NCI-H226 (cell line): ENCODE data around the gene FBLIM1.
A peak's percentile ranks its signal among the peaks of the same experiment; 100 is the strongest.

Experiments
- DNase-seq: peaks from one replicate; pipeline ENCODE4 v3.0.0-alpha.2; 2015

Gene FBLIM1

DNA sequence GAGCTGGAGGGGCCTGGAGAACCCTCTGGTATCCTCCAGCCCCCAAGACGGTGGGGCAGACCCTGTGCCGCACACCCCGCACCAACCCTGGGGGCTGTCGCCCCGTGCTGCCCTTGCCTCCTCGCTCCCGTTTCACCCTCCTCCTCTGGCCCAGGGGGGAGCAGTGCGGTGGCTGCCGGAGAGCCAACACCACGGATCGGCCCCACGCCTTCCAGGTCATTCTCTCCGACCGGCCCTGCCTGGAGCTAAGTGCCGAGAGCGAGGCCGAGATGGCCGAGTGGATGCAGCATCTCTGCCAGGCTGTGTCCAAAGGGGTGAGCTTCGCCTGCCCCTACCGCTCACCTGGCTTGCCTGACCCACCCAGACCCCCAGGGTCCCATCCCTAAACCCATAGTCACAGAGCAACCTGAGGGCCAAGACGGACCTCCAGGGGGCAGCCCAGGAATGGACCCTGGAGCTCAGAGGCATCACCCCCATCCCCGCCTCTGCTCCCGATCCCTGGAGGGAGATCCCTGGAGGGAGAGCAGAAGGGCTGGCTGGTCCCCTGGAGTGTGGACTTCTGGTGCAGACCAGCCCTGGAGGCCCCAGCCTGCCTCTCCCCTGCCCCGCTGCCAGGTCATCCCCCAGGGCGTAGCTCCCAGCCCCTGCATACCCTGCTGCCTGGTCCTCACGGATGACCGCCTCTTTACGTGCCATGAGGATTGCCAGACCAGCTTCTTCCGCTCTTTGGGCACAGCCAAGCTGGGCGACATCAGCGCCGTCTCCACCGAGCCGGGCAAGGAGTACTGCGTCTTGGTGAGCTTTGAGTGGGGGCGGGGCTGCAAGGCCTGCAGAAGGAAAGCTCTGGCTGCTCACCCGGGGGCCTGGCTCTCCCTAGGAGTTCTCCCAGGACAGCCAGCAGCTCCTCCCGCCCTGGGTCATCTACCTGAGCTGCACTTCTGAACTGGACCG, 26.6 kb upstream of the FBLIM1 start:
- DNase-seq: no peak

DNA sequence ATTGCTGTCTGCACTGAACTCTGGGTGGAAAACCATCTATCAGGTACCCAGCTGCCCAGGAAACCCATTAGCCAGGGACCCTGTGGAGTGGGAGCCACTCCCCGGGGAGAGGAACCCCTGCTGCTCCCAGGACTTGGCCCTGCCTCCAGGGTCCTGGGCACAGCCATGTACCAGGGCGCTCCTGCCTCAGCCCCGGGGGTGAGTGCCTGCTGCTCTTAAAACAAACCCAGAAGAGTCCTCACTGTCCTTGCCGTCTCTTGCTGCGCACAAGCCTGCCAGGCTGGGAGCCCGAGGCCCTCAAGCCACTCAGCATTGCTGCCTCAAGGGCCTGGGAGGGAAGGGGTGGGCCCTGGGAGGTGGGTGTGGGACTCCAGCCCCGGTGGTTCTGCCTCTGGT, 25.9 kb upstream of the FBLIM1 start:
- no peak for DNase-seq

DNA sequence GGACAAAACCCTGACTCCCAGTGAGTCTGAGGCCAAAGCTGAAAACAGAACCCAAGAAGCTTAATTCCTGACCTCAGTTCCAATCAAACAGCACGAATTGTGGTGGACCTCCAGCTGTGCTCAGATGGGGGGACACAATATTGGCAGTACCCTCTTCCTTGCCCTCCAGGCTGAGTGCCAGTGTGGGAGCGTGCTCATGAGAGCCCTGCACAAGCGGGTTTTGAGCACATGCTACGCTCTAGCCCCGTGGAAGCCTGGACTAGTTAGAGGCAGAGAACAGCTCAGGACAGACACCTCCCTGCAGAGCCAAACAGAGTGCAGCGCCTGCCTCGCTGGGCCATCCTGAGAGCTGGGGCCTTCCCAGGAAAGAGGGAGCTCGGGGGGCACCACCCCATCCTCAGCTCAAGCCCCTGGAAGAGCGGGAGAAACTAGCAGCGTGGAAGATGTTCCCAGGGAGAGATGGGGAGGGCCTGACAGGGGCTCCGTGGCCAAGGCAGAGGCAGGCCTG, 25.3 kb upstream of the FBLIM1 start:
- no peak for DNase-seq

DNA sequence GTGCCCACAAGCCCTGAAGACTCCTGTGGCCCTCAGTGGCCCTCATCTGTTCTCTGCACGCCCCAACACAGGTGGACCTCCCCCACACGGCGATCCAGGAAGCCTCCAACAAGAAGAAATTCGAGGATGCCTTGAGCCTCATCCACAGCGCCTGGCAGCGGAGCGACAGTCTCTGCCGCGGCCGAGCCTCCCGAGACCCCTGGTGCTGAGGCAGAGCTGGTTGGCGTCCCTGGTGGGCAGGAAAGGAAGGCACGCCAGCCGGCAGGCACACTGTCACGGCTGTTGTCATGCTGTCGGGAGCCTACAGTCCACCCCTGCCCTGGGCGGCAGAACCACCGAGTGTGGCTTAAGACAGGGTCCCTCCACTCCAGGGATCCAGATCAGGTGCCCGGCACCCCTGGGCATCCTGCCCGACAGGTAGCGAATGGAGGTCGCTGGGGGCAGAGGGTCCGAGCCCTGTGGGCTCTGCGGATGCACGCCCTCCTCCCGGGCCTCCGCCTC, 24.8 kb upstream of the FBLIM1 start:
- DNase-seq: no peak

DNA sequence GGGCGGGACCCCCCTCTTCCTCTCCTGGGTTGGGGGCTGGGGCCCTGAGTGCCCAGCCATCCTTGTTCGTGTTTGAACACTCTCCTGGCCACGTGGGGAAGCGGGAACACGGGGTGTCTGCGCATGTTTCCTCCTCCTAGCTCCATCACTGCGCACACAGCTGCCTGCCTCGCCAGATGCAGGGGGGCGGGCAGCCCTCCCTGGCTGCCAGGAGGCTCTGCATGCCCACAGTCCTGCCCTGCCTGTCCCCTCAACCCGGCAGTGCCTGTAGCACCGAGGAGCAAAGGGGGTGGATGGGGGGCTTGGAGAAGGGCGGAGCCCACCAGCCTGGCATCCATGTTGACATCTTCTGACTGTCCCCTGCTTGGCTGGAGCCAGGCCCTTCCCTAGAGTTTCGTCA, 24.3 kb upstream of the FBLIM1 start:
- no peak for DNase-seq

DNA sequence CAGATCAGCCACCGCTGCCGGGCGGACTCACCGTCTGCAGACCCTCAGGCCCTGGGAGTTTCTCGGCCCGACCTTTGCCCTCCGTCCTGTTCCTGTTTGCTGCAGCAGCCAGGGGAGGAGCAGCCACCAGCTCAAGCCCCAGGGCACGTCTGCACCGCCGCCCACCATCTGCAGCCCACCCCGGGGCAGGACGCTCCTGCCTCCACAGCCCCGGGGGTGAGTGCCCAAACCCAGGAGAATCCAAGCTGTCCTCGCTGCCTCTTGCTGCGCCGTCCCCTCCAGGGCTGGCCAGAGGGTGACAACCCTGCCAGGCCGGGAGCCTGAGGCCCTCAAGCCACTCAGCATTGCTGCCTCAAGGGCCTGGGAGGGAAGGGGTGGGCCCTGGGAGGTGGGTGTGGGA, 23.7 kb upstream of the FBLIM1 start:
- no peak for DNase-seq

DNA sequence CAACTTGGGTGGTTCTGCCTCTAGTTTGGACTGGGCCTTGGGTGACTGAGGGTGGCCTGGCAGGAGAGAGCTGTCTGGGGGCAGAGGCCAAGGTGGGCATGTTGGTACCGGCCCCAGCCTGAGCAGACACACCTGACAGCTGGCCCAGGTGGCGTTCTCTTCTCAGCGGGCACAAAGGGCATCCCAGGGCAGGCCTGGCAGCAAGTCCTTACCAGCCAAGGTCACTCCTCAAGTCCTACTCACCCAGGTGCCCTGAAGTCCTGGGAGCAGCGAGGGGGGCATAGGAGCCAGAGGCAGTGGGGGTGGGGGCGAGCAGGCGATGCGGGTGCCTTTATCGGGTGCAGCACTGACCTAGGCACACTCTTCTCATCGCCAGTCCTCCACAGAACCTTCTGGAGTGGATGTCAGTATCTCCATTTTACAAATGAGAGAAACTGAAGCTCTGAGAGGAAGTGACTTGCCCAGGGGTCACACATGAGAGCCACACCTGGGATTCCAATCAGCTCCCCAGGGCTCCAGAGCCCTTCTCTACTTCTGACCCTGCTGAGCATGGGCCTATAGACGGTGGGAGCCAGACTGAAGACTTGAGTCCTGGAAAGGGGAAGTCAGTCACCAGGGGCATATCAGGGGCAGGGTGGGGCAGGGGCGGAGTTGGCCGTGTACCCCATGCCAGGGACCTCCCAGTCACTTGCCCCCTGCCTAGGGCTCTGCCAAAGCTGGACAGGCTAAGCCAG, 23.1 kb upstream of the FBLIM1 start:
- DNase-seq: no peak

DNA sequence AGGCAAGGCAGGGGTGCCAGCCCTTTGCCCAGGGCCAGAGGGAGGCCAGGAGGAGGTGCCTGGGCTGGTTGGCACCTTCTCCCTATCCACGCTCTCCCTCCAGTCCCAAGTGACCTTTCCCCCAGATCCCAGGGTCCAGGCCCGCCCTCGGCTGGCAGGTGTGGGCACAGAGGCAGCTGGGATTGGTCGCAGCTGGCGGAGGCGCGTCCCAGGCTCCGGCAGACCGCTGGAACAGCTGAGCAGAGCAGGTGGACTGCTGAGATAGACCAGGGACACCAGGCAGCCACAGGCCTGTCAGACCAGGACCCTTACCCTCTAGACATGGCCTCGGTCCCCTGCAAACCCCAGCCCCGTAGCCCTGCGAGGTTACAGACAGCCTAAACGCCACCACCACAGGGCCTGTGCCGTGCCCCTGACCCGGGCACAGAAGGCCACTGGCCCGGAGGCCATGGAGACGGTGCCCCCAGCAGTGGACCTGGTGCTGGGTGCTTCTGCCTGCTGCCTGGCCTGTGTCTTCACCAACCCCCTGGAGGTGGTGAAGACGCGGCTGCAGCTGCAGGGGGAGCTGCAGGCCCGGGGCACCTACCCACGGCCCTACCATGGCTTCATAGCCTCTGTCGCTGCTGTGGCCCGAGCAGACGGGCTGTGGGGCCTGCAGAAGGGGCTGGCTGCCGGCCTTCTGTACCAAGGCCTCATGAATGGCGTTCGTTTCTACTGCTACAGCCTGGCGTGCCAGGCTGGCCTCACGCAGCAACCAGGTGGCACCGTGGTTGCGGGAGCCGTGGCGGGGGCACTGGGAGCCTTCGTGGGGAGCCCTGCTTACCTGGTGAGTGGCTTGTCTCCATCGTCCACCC, 22.3 kb upstream of the FBLIM1 start, which contains the start of gene SLC25A34:
Gene SLC25A34 (plus strand): TSS at position 221 of the 854 bp plus-strand sequence. CDS start 228 bp downstream, at position 449.
- no peak for DNase-seq

DNA sequence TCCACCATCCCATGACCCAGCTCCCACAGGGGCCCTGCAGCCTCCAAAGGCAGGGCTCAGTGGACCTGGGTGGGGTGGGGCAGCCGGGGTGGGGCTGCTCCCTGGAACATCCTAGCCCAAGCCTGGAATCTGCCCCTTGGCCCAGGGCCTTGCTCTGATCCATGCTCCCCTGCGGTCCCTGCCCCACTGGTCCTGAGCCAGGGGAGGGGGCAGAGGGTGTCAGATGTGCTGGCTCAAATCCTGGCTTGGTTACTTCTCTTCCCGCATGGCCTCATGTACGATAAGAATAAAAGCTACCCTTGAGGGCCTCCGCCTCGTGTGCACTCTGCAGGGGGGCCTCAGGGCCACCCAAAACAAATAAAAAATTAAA, 21.7 kb upstream of the FBLIM1 start:
- DNase-seq: no peak

DNA sequence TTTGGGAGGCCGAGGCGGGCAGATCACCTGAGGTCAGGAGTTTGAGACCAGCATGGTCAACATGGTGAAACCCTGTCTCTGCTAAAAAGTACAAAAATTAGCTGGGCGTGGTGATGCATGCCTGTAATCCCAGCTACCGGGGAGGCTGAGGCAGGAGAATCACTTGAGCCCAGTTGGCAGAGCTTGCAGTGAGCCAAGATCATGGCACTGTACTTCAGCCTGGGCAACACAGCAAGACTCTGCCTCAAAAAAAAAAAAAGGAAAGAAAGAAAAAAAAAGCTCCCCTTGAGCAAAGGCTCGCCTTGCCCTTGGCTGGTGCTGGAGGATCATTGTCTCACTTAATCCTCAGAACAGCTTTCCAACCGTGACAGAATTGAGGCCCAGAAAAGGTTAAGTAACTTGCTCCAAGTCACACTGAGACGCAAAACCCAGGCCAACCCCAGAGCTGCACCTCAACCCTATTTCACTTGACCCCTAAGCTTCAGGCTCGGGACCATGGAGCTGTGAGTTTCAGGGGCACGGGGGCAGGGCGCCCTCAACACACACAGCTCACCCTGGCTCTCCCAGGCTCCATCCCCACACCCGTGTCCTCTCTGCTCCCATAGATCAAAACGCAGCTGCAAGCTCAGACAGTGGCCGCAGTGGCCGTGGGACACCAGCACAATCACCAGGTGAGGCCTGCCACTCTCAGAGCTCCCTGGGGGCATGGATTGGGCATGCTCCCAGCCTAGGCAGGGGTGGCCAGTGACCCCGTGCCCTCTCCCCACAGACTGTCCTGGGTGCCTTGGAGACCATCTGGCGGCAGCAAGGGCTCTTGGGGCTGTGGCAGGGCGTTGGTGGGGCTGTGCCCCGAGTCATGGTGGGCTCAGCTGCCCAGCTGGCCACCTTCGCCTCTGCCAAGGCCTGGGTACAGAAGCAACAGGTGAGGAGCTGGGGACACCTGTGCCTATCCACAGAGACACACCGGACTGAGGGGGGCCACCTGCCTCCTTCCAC, 21.0 kb upstream of the FBLIM1 start:
- DNase-seq: no peak

DNA sequence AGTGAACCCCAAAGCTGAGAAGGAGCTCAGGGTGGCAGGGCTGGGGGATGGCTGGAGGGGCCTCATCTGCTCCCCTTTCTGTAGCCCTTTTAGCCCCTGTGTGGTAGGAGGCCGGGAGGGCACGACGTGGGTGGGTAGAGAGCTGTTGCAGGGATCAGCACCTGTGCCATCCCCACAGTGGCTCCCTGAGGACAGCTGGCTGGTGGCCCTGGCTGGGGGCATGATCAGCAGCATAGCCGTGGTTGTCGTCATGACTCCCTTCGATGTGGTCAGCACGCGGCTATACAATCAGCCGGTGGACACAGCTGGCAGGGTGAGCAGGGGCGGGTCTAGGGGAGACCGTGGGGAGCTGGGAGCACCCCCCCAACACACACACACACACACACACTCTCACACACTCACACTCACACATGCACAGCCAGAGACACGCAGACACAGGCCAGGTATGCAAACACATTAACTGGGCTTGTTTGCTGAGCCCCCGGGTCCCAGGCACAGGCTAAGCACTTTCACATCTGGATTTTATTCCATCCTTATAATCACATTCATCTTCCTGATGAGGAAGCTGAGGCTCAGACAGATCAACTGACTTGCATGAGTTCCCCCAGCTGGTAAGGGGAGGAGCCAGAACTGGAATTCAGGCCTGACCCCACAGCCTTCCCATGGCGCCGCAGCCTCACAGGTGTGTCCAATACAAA, 20.0 kb upstream of the FBLIM1 start:
- DNase-seq: no peak

DNA sequence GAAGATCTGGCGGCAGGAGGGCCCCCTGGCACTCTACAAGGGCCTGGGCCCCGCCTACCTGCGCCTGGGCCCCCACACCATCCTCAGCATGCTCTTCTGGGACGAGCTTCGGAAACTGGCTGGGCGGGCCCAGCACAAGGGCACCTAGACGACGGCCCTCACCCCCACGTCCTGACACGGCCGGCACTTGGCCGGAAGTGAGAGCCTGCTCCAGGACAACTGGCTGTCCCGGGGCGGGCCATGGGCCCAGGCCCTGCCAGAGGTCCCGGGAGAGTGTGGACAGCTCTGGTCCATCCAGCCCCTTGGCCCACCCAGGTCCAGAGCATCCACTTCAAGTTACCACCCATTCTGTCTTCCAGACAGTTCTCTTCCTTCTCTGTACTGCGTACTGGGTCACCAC, 19.3 kb upstream of the FBLIM1 start:
- no peak for DNase-seq

DNA sequence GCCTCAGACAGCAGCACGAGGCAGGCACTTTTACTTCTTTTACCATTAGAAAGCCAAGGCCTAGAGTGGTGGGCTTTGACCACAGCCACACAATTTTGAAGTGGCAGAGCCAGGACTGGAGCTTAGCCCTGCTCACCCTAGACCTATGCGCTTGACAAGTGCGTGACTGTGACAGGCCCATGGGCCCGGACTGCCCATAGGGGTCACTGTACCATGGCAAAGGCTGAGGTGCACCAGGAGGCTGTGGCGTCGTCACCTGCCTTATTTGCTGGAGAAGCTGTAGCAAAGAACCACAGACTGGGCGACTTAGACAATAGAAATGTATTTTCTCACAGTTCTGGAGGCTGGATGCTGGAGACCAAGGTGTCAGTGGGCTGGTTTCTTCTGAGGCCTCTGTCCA, 18.9 kb upstream of the FBLIM1 start:
- DNase-seq: no peak

DNA sequence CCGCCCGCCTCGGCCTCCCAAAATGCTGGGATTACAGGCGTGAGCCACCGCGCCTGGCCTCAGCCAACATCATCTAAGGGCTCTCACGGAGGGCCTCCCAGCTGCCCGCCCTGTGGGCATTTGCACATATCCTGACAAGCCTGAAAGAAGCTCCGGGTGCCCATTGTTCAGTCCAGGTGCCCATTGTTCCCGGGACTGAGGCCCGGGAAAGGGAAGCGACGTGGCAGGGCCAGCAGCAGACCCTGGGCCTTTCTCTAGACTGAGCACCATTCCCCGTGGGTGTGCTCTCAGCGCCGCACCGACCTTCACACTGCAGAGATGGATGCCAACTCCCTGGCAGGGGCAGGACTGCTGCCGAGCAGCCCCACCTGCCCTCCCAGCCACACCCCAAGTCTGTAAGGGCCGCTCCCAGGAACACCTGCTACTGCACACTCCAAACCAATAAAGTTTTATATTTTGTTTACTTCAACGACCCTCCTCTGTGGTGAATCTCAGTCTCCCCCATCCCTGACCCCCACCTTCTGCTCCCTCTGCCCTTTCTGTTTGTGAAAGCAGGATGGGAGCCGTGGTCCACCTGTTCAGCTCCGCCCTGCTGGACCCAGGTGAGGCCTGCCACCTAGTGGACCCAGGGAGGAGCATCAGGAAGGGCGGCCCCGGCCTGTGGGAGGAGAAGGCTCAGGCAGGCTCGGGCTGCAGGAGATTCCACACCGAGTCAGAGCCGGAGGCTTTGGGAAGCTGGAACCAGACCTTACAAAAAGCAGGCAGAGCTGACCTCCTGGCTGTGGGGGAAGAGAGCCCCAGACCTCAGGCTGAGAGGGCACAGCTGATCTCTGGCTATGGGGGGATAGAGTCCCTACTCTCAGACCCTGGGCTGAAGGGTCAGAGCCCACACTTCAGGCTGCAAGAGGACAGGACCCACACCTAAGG, 17.4 kb upstream of the FBLIM1 start:
- DNase-seq: peak; percentile 79

DNA sequence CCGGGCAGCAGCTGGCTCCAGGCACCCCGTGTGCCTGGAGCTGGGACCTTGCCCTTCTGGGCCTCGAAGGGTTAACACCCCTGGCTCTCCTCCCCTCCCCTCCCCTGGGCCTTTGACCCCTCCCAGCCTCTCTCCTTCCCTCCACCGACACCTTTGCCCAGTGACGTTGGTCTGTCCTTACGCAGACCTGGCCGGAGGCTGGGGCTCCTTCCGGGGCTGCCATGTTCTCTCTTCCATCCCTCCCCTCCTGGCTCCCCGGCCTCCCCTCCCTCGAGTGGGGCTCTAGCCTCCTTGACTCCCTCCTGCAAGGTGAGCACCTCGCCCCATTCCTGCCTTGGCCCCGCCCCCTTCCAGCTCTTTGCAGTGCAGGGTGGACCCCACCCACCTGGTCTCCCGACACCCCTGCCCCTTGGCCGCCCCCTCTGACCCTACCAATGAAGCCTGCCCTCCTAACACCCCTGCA, 16.2 kb upstream of the FBLIM1 start, which contains the start of gene TMEM82:
Gene TMEM82 (plus strand): TSS at position 161 of the 463 bp plus-strand sequence. CDS start 61 bp downstream, at position 222.
- no peak for DNase-seq

DNA sequence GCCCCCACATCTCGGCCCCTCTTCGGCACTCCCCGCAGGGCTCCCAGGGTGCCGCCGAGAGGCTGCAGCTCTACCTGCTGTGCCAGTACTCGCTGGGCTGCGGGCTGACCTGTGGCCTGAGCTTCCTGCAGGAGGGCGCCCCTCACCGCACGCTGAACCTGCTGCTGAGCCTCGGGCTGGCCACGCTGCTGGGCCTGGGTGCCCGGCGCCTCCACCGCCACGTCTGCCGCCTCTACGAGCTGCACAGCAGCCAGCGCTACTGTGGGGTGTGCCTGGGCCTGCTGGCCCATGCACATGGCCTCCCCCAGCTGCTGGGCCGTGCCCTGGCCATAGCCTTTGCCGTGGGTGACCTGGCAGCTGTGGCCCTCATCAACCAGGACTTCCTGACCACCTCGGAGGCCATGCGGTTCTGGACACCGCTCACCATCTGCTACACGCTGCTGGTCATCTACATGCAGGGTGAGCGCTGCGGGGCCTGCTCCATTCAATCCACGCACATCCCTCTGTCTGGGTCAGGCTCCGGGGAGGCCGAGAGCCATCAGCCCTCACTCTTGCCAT, 14.4 kb upstream of the FBLIM1 start:
- DNase-seq: no peak

DNA sequence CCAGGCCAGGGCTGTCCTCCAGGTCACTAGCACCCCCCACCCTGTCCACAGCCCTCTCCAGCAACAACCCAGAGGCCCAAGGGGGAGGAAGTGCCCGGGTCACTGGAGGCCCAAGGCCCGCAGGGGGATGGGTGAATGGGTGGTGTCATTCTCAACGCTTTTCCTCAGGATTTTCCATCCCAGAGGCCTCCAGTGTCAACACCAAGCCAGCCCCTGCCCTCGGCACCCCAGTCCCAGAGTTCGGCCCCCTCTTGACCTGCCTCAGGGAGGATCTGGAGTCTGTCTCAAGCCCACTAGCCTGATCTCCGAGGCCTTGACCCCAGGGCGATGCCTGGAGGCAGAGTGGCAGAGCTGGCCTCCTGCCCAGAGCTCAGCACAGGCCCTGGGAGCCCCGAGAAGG, 11.2 kb upstream of the FBLIM1 start:
- DNase-seq: no peak

DNA sequence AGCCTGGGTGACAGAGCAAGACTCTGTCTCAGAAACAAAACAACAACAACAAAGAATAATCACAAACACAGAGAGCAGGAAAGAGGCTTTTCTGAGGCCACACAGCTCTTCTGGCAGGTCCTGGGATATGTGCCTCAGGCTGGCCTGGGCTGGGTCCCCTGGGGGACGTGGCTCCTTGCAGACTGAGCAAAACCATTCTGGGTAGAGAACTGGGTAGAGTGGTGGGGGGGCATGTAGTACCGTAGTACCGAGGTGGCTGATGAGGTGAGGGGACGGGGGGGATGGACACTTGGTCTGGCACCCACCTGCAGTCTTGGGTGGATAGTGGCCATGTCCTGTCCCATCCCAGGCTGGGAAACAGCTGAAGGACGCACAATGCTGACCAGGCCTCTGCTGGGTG, 10.3 kb upstream of the FBLIM1 start:
- no peak for DNase-seq
